Measurements from ENCODE around the gene HSPG2. TPM values are rescaled to one million over a fixed set of nuclear protein-coding genes. Genes with fewer than 3 reads are reported as not detected.

The HSPG2 gene
- total and polyA plus RNA-seq, 2 of the 13 experiments (the other 11 are each of a cell fraction or from before 2014, with no cell fraction given): 9.1 to 13.1 TPM

GRCh38 chr1:21935891-21936365 is 1.2 kb downstream of the HSPG2 start (continued):
- no peak for TF ChIP-seq ZNF276 (CRISPR knock-in tag; IDR thresholded peaks at IDR 0.05; ENCODE audit: low read depth)
- no peak for TF ChIP-seq ZNF251 (CRISPR knock-in tag; IDR thresholded peaks at IDR 0.05)
- TF ChIP-seq NFKBIZ (CRISPR knock-in tag; IDR thresholded peaks at IDR 0.05): no peak
- 0 out of 2 replicates have a peak, but pooled peaks have one; percentile 12 for TF ChIP-seq ZNF121 (CRISPR knock-in tag; IDR thresholded peaks at IDR 0.05)

GRCh38 chr1:21935393-21935804 is 1.7 kb downstream of the HSPG2 start:
- H4K20me1 ChIP-seq (ENCODE audit: insufficient read depth, low read length): no peaks in the 10 kb centered on the region
- ChIA-PET POLR2A (interaction anchor here (1.3 to 10.7 kb wide), 3 partner anchors 8 to 266 kb away, joined by 5 to 105 read pairs (median 8); partner anchors contain the start of gene RAP1GAP), CTCF (ENCODE audit: low intra/inter-chr PET ratio, low total read pairs) (no interaction called here)
- H3K79me2 ChIP-seq (ENCODE audit: insufficient read depth, low read length): peaks cover 42% of the 10 kb centered on the region
- H3K9ac ChIP-seq (ENCODE audit: insufficient read depth, low read depth, low read length): 0 out of 2 replicates have a peak overlapping the region, but pooled peaks have one; percentile 23
- peaks cover 91% of the 10 kb centered on the region for H3K4me1 ChIP-seq (ENCODE audit: insufficient read depth, low read length)
- BruUV-seq (replicated peaks): no TSS peak
- in situ Hi-C loops (cut with HindIII; ENCODE audit: extremely low pct_ligation_motif_present, low pct_unique_long_range_greater_than_20kb) (no loop called here), intact Hi-C loops (cut with micrococcal nuclease; ENCODE audit: unreplicated experiment) (no loop called here)
- peak overlapping the region; percentile 93 for H3K4me2 ChIP-seq (ENCODE audit: low read depth, low read length)
- DNase-seq (ENCODE audit: low spot score): peak; percentile 81
- H3K27ac ChIP-seq (ENCODE audit: extremely low read length, insufficient read depth, low read length): peak overlapping the region; percentile 42
- no peak overlapping the region for H2AFZ ChIP-seq (ENCODE audit: low read length)
- H3K36me3 ChIP-seq (replicated peaks in 1 of 2; ENCODE audit: control insufficient read depth in 1 of 2, insufficient read depth in 2 of 2, low read length in 2 of 2): no peaks in the 10 kb centered on the region; a peak in 1 of 5 replicates
- no peaks in the 10 kb centered on the region for H3K9me3 ChIP-seq (ENCODE audit: low read length)
- peak; percentile 68 for FAIRE-seq
- H3K4me3 ChIP-seq (replicated peaks in 1 of 3; ENCODE audit: insufficient read depth in 1 of 3, low read depth in 2 of 3, low read length in 3 of 3): peak overlapping the region in 2 of 3 experiments; percentile 78 to 88; a peak in 5 of 6 replicates
- peak; percentile 4; the same call in 2 of the 3 replicates for ATAC-seq
- 5% methylated on average over 5 of the region's 10 CpGs for WGBS (ENCODE audit: low lambda C conversion rate)
- H3K27me3 ChIP-seq (ENCODE audit: control insufficient read depth in 1 of 2, insufficient read depth in 2 of 2, low read length in 2 of 2): peaks cover 3 to 5% of the 10 kb centered on the region in 2 experiments; a peak in 1 of 5 replicates
- 0 out of 2 replicates have a peak, but pooled peaks have one; percentile 36 for TF ChIP-seq NFKB2 (CRISPR knock-in tag; IDR thresholded peaks at IDR 0.05; ENCODE audit: borderline replicate concordance)
- peak; percentile 99 for TF ChIP-seq ZKSCAN1 (IDR thresholded peaks at IDR 0.05; ENCODE audit: low read length)
- TF ChIP-seq HNF4A (CRISPR knock-in tag; IDR thresholded peaks at IDR 0.05): 0 out of 2 replicates have a peak, but pooled peaks have one; percentile 11
- no peak for TF ChIP-seq MTA3 (CRISPR knock-in tag; IDR thresholded peaks at IDR 0.05)
- TF ChIP-seq MAX (IDR thresholded peaks at IDR 0.05): peak; percentile 43; the same call in 1 of the 2 replicates
- no peak for TF ChIP-seq ATRX (CRISPR knock-in tag; IDR thresholded peaks at IDR 0.05; ENCODE audit: borderline replicate concordance)
- no peak for TF ChIP-seq RBAK (CRISPR knock-in tag; IDR thresholded peaks at IDR 0.05)
- TF ChIP-seq PITX1 (CRISPR knock-in tag; IDR thresholded peaks at IDR 0.05): peak; percentile 32; the same call in 1 of the 2 replicates
- TF ChIP-seq BORCS8-MEF2B (CRISPR knock-in tag; IDR thresholded peaks at IDR 0.05): no peak
- TF ChIP-seq, protein P1, sequence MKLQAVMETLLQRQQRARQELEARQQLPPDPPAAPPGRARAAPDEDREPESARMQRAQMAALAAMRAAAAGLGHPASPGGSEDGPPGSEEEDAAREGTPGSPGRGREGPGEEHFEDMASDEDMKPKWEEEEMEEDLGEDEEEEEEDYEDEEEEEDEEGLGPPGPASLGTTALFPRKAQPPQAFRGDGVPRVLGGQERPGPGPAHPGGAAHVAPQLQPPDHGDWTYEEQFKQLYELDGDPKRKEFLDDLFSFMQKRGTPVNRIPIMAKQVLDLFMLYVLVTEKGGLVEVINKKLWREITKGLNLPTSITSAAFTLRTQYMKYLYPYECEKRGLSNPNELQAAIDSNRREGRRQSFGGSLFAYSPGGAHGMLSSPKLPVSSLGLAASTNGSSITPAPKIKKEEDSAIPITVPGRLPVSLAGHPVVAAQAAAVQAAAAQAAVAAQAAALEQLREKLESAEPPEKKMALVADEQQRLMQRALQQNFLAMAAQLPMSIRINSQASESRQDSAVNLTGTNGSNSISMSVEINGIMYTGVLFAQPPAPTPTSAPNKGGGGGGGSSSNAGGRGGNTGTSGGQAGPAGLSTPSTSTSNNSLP (IDR thresholded peaks at IDR 0.05; ENCODE audit: low read depth, low read length): peak; percentile 24; the same call in 1 of the 2 replicates
- TF ChIP-seq TEAD3 (CRISPR knock-in tag; optimal IDR thresholded peaks at IDR 0.05; ENCODE audit: borderline replicate concordance): peak; percentile 88
- peak; percentile 93 for TF ChIP-seq ZNF24 (IDR thresholded peaks at IDR 0.05)
- TF ChIP-seq RARA (CRISPR knock-in tag; IDR thresholded peaks at IDR 0.05): peak; percentile 65; the same call in 1 of the 2 replicates
- TF ChIP-seq ATF7-NPFF (CRISPR knock-in tag; IDR thresholded peaks at IDR 0.05; ENCODE audit: low read depth): 0 out of 2 replicates have a peak, but pooled peaks have one; percentile 36
- TF ChIP-seq FIP1L1 (IDR thresholded peaks at IDR 0.05; ENCODE audit: borderline replicate concordance, insufficient read depth, low read depth, low read length): no peak
